AML-193 (cell line): ENCODE data around the gene PROZ.
A peak's percentile ranks its signal among the peaks of the same experiment; 100 is the strongest.

Experiments
- DNase-seq, 2 experiments: peaks; one replicate each; lab custom pipeline; 2025; lab: John Stamatoyannopoulos, UW

PROZ gene

GRCh38 chr13:113178896-113179167 lies 20.4 kb downstream of the PROZ start:
- DNase-seq: no peak

GRCh38 chr13:113179374-113180230 lies 21.2 kb downstream of the PROZ start:
- no peak for DNase-seq

- DNase-seq: no peak
Measured at GRCh38 chr13:113182046-113182445, 23.6 kb downstream of the PROZ start.

DNA sequence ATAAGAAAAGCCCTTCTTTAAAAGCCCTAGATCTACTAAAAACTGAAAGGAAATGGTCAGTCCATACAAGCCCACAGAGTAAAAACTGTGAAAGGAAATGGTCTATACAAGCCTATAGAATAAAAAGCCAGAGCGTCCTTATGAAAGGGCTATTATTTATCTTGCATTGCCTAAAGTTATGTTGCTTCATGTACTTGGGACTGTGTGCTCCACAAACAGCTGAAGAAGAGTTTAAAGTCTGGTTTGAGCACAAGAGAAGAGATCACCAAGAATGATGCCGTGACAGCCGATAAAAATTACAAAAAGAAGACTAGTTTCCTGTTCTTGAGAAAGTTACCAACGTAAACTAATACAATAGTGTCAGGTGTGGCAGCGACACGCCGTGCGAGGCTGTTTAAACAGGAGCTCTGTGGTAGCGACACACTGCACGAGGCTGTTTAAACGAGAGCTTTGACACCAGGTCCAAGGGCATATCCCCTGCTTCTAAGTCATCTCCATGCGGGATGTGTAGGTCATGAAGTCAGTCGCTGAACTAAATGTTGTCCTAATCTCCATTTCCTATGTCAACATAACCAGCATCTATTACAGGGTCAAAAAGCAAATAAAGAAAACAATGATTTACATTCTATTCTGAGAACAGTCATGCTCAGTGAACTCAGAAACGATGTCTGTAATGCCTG lies 25.1 kb downstream of the PROZ start:
- DNase-seq: no peak

DNA sequence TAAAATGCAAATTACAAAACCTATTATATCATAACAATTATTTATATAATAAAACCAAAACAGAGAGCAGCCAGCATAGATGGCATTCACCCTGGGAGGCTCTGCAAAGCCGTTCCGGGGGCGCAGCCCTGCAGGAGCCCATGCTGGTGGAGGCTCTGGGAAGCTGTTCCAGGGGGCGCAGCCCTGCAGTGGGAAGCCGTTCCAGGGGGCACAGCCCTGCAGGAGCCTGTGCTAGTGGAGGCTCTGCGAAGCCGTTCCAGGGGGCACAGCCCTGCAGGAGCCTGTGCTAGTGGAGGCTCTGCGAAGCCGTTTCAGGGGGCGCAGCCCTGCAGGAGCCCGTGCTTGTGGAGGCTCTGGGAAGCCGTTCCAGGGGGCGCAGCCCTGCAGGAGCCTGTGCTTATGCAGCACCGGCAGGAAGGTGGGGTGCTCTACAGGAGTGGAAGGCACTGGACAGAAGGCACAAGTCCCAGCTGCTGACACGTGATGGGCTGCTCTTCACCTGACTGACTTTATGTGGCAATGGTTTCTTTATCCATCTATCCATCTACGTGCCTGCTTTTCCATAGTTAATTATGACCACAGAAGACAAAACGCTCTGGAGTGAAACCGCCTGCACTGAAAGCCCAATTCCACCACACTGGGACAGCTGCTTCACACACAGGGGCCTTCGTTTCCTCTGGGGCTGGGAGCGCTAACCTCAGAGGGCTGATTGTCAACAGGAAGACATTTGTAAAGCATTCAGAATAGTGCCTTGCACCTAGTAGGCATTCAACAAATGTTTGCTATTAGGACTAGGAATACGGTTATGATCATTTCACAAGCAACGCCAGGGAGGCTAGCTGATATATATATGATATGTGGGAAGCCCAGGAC lies 26.4 kb downstream of the PROZ start:
- DNase-seq: no peak

- no peak for DNase-seq
Measured at GRCh38 chr13:113186061-113186900, 27.8 kb downstream of the PROZ start.

DNA sequence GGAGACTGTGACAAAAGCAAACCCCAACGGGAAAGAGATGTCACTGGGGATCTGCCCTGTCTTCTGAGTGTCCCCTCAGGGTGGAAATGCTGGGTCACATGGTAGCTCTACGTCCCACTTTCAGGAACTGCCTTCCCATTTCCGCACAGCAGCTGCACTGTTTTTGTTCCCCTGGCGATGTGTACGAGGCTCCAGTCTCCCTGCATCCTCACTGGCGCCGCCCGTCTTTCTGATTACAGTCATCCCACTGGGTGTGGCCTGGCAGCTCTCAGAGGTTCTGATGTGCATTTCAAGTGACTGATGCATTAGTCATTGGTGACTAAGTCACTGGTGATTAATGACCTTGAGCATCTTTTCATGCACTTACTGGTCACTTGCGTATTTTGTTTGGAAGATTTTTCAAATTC lies 28.8 kb downstream of the PROZ start:
- no peak for DNase-seq

- DNase-seq: no peak
Measured at GRCh38 chr13:113187883-113188665, 29.6 kb downstream of the PROZ start.

DNA sequence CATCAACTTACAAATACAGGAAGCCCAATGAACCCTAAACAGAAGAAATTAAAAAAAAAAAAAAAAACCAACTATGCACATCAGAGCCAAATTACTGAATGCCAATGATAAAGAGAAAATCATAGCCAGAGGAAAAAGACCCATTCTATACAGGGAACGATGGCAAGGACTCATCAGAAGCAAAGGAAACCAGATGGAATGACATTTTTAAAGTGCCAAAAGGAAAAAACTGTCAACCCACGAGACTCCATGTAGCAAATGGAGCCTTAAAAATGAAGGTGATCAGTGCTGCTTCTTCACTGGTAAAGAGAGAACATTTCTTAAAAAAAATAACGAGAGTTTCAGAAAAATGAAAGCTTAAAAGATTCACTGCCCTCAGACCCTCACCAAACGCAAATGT lies 31.7 kb downstream of the PROZ start:
- DNase-seq: no peak

- DNase-seq: no peak
Measured at GRCh38 chr13:113192279-113192678, 33.8 kb downstream of the PROZ start.

- peak in 1 of 2 experiments; percentile 21 for DNase-seq
Measured at GRCh38 chr13:113192902-113193301, 34.5 kb downstream of the PROZ start.

GRCh38 chr13:113195360-113195759 lies 36.9 kb downstream of the PROZ start:
- no peak for DNase-seq

DNA sequence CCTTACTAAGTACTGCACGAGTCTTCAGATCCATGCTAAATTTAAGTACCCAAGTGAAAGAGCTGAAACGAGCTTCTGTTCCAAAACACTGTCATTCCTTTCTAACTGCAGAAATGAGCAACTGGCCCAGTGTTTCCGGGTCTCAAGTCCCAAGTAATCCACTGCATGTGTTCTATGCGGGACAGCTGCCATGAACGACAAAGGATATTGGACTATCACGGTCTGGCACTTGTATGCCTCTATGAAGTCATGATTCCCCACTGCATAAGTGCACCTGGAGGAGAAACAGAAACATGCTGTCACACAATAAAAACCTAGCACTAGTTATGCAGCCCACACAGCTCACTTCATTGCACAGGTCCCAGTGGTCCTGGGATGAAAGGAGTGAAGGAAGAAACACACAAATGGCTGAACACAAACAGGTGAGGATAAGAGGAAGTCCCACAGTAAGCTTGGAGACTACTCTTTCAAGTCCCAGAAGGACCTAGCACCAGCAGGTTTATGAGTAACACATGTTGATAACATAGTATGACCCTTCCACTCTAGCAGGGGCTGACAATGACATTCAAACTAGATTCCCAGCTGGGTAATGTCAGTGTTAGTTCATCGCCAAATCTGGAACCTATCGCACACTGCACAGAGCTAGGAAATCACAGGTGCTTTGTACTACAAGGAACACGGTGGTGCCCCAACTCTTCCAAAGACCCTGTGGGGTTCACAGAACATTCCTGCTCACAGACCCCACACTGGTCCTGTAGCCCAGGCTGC lies 38.7 kb downstream of the PROZ start:
- DNase-seq: no peak

GRCh38 chr13:113201815-113202214 lies 43.4 kb downstream of the PROZ start:
- no peak for DNase-seq

- DNase-seq: no peak
Measured at GRCh38 chr13:113202912-113203311, 44.5 kb downstream of the PROZ start.

DNA sequence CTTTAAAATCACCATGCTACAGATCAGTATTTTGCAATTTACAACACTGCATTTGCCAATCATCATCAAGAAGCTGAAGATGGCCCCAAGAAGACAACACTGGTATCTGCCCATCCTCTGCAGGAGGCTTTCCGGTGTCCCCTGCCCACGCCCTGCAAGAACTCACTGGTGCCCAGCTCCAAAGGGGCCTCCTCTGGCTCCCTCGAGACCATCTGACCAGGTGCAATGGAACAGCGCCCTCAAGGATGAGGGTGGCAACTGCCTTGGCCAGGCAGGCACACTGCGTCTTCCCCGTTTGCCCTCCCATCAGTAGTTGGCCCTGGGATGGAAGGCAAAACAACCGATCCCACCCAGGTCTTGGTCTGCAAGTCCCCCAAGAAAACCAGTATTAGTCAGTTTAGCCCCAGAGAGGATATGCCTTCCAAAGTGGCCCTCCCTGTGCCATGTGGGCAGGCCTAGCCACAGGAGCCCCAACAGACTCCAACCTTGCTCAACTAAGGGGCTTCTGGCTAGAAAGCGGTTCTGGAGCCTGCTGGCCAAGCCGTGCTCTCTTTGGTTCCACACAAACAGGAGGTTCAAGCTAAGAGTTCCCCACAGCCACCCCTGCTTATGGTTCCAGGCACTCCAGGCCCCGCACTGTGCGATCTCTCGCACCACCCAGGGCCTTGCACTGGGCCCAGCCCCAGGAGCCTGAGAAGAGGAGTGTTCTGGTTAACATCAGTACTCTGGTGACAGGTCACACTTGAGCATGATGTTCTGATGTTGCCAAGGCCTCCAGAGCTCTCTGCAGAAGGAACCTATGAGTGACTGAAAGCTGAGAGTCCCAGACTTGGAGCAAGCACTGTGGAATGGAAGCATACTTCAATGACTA lies 45.3 kb downstream of the PROZ start:
- DNase-seq: no peak

DNA sequence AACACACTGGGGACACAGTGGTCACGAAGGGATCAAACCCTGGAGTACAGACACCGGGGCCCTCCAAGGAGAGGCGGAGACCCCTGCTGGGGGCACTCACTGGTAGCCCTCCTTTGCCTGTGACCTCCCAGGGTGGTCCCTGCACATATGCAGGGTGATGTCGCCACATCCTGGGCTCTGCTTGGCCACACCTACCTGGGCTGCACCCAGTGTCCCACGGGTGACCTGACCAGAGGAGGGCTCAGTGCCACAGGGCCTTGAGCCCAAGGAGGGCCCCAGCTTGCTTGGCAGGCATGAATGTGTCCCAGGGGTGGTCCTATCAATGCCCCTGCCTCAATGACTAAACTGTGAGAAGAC lies 45.9 kb downstream of the PROZ start:
- no peak for DNase-seq

DNA sequence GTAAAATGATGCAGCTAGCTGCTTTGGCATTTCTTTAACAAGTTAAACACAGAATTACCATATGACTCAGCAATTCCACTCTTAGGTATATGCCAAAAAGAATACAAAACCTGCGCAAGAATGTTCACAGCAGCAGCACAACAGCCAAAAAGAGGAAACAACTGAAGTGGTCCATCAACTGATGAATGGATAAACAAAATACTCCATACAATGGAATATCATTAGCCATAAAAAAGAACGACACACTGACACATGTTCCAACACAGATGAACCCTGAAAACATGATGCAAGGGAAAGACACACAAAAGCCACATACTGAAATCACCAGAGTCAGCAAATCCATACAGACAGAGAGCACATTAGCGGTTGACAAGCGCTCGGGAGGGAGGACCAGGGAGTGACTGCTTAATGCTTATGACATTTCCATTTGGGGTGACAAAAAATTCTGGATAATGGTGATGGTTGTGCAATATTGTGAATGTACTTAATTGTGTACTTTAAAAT lies 47.0 kb downstream of the PROZ start:
- no peak for DNase-seq

DNA sequence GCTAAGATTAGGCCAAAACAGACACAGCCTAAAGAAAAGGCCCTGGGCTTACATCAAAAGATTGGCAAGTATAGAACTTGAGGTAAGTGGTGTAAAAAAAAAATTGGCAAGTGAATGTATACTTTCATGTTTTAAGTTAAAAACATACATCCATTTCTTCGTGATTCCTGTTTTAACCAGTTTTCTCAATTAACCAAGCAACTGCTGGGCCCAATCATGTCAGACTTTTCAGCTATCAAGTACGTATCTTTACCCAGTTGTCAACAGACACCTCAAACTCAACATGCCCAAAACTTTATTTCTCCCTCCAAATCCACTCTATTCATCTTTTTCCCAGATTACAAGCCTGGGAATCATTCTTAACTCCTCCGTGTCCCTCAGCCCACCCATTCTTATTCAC lies 49.0 kb downstream of the PROZ start:
- DNase-seq: no peak
